GM19324 (cell line): ENCODE data around the gene SMIM8.

ENCODE experiments used
- ATAC-seq: cut with Tn5 transposase; IDR thresholded peaks from one replicate; pipeline ENCODE4 v1.9.1; 2021; ENCODE audit warnings: mild to moderate bottlenecking, moderate library complexity; ENCODE audit not compliant: unreplicated experiment, low FRiP score

The SMIM8 gene

GRCh38 chr6:87333591-87334181, 11.3 kb downstream of the SMIM8 start:
- ATAC-seq = no peak

GRCh38 chr6:87334683-87335082, 12.3 kb downstream of the SMIM8 start:
- no peak for ATAC-seq

- no peak for ATAC-seq
These were observed 14.0 kb downstream of the SMIM8 start for GRCh38 chr6:87336367-87336766.

- no peak for ATAC-seq
These were observed 17.8 kb downstream of the SMIM8 start for GRCh38 chr6:87340230-87340629.

- ATAC-seq = no peak
These were observed 18.8 kb downstream of the SMIM8 start for GRCh38 chr6:87341158-87341557.

- peak; percentile 57 for ATAC-seq
These were observed 19.5 kb downstream of the SMIM8 start for GRCh38 chr6:87341899-87342298.

GRCh38 chr6:87342829-87343228, 20.4 kb downstream of the SMIM8 start:
- ATAC-seq = no peak

- no peak for ATAC-seq
These were observed 22.3 kb downstream of the SMIM8 start, which contains the start of gene C6orf163 for GRCh38 chr6:87344731-87345130. TSS of gene C6orf163 (plus strand) at chr6:87344813. CDS start at chr6:87345100, 287 bp downstream.

- no peak for ATAC-seq
These were observed 24.3 kb downstream of the SMIM8 start for GRCh38 chr6:87346700-87347099.

GRCh38 chr6:87349896-87350295, 27.5 kb downstream of the SMIM8 start:
- ATAC-seq = no peak

- no peak for ATAC-seq
These were observed 28.1 kb downstream of the SMIM8 start for GRCh38 chr6:87350516-87350915.

GRCh38 chr6:87351583-87351982, 29.2 kb downstream of the SMIM8 start:
- no peak for ATAC-seq

GRCh38 chr6:87356181-87356580, 33.8 kb downstream of the SMIM8 start:
- ATAC-seq = no peak

GRCh38 chr6:87357479-87358196, 35.2 kb downstream of the SMIM8 start:
- no peak for ATAC-seq

GRCh38 chr6:87364602-87365252, 42.3 kb downstream of the SMIM8 start:
- no peak for ATAC-seq

- no peak for ATAC-seq
These were observed 43.9 kb downstream of the SMIM8 start for GRCh38 chr6:87366072-87366827.

GRCh38 chr6:87366899-87367298, 44.5 kb downstream of the SMIM8 start:
- ATAC-seq = no peak

- no peak for ATAC-seq
These were observed 51.0 kb downstream of the SMIM8 start for GRCh38 chr6:87373377-87373776.

GRCh38 chr6:87375315-87375714, 52.9 kb downstream of the SMIM8 start:
- ATAC-seq = no peak

- no peak for ATAC-seq
These were observed 54.3 kb downstream of the SMIM8 start for GRCh38 chr6:87376643-87377042.

- ATAC-seq = no peak
These were observed 56.6 kb downstream of the SMIM8 start for GRCh38 chr6:87378947-87379346.
